ENCODE measurements around the gene DUSP9.

- TF ChIP-seq CTCF (IDR thresholded peaks at IDR 0.05; ENCODE audit: poor library complexity, severe bottlenecking): no peak
- TF ChIP-seq TAF1 (IDR thresholded peaks at IDR 0.05; ENCODE audit: low read depth): no peak
- no peak for TF ChIP-seq EZH2 (IDR thresholded peaks at IDR 0.05; ENCODE audit: borderline replicate concordance, insufficient read depth, low read length, poor library complexity, severe bottlenecking)
Measured at GRCh38 chrX:153614818-153615217, 32.2 kb upstream of the DUSP9 start.

Measured in neural cell (in vitro differentiated cells).